Gastrocnemius medialis (tissue), 4 donors: ENCODE data around the gene PARN. TPM values are rescaled to one million over a fixed set of nuclear protein-coding genes. Genes with fewer than 3 reads are reported as not detected.
"Not testable (repeated sequence)": the region's sequence is repeated elsewhere in the genome, so short reads cannot be mapped to it uniquely, and the experiment has no call there.

Experiments
- ATAC-seq, 2 donors: fragments of 150-250 bp; one replicate each; pipeline ENCODE4 v1.9.1; 2016
- DNase-seq, 2 donors: peaks; one replicate each; pipeline ENCODE4 v3.0.0-alpha.2; 2019
- H3K27ac ChIP-seq, 4 donors: fragments of 200-600 bp; sonication (generic); 1 replicate in 1 of 4; 2 replicates in 3 of 4; pipeline ENCODE4 v1.5.1; 2016 to 2018; ENCODE audit warnings: mild to moderate bottlenecking in 2 of 4, moderate library complexity in 1 of 4
- H3K27me3 ChIP-seq, 3 donors: fragments of 200-600 bp; sonication (generic) in 2 of 3; 1 replicate in 1 of 3; 2 replicates in 2 of 3; pipeline versions ENCODE4 v1.5.1 to v1.6.0; 2016 to 2019; ENCODE audit warnings: mild to moderate bottlenecking in 1 of 3, moderate library complexity in 1 of 3
- H3K36me3 ChIP-seq, 2 donors: fragments of 200-600 bp; sonication (generic) in 1 of 2; one replicate each; pipeline ENCODE4 v1.5.1; 2017 to 2018
- H3K4me1 ChIP-seq, 2 donors: fragments of 200-600 bp; sonication (generic) in 1 of 2; one replicate each; pipeline ENCODE4 v1.5.1; 2016 to 2017; ENCODE audit warnings: mild to moderate bottlenecking in 2 of 2
- H3K4me3 ChIP-seq, 4 donors: fragments of 200-600 bp; sonication (generic) in 3 of 4; 1 replicate in 1 of 4; 2 replicates in 3 of 4; pipeline ENCODE4 v1.5.1; 2016 to 2019; ENCODE audit warnings: mild to moderate bottlenecking in 2 of 4
- H3K9me3 ChIP-seq, 3 donors: fragments of 200-600 bp; sonication (generic) in 2 of 3; 1 replicate in 1 of 3; 2 replicates in 2 of 3; pipeline ENCODE4 v1.5.1; 2016 to 2019
- POLR2A ChIP-seq, 2 donors: fragments of 450-650 bp; IDR thresholded peaks; one replicate each; pipeline ENCODE4 v1.6.1; 2017; ENCODE audit warnings: antibody characterized with exemption in 2 of 2, mild to moderate bottlenecking in 2 of 2, moderate library complexity in 2 of 2
- in situ Hi-C, 4 donors: fragments of 200-750 bp; cut with MboI; loops; one replicate each; pipeline versions ENCODE4 v1.15.0 to v1.8.0; 2017; ENCODE audit warnings: low sequenced_read_pairs in 4 of 4
- intact Hi-C: fragments of 100-400 bp; cut with DNase I; formaldehyde crosslinking; loops from one replicate; pipeline ENCODE4 v1.15.1; 2023; ENCODE audit warnings: low total_unique reads
- total RNA-seq, 4 donors: library from RNA; depleted of rRNA; stranded (reverse); fragments of >200 nt; gene quantifications; one replicate each; pipeline versions ENCODE4 v1.1.0 to v1.2.3, GENCODE V29; 2016
- TF ChIP-seq, protein P1 (sequence below), 5 experiments: fragments of 450-650 bp in 3 of 5; fragments of 200-600 bp in 2 of 5; sonication (generic) in 2 of 5; IDR thresholded peaks in 4 of 5; conservative IDR thresholded peaks in 1 of 5; 1 replicate in 4 of 5; 2 replicates in 1 of 5; pipeline ENCODE4 v1.5.1; 2016 to 2019; ENCODE audit warnings: antibody characterized with exemption in 5 of 5, mild to moderate bottlenecking in 3 of 5, moderate library complexity in 3 of 5

Gene PARN
- total RNA-seq, 4 donors from 2014 or later, result 18.8 to 44.9 (median 31.2) TPM

DNA sequence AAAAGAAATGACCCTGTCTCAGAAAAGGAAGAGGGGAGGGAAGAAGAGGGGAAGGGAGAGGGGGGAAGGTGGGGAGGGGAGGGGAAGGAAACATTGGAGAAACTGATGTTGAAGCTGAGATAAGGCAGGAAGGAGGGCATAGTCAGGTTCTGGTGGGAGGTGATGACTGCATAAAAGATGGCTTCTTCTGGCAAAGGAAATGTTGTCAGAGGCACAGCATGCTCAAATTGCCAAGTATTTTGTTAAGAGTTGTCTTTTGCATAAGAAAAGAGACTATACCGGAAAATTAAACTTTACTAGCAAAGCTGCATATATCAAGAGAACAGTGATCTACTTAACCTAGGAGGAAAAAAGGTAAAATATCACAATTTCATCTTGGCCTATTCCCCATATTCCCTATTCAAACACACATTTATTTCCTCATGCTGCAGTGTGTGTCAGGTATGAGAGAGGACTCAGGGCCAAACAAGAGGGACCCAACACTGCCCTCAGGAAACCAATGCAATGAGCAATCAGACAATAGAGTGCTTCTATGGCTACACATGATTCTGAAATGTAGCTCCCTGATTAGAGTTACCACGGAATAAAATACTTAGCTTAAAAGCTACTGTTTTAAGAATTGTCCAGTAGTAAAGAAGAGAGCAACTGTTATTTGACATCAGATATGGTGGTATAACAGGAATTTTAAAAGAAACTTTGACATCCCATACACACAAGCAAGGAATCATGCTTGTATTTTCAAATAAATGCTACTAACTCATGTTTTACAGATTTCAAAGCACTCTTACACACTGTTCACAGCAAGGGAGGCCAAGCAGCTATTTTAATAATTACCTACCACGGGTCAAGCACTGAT lies 80.9 kb downstream of the PARN start:
- DNase-seq, result no peak
- H3K4me1 ChIP-seq, result peaks cover 21 to 28% of the 10 kb centered on the region in 2 donors
- H3K4me3 ChIP-seq, result no peak overlapping the region
- peak overlapping the region; percentile 6 to 55 (median 41) for H3K27ac ChIP-seq
- in situ Hi-C loops, result loop anchor here in 3 of 4 donors (25.0 kb wide), 1 partner anchor 612 kb away; no protein-coding TSS in a partner anchor
- no peaks in the 10 kb centered on the region for H3K9me3 ChIP-seq
- intact Hi-C loops, result no loop called here
- ATAC-seq, result no peak
- H3K27me3 ChIP-seq, result no peaks in the 10 kb centered on the region
- H3K36me3 ChIP-seq, result peaks cover 0 to 25% of the 10 kb centered on the region in 2 donors
- TF ChIP-seq POLR2A (IDR thresholded peaks at IDR 0.05), result no peak
- TF ChIP-seq, protein P1, sequence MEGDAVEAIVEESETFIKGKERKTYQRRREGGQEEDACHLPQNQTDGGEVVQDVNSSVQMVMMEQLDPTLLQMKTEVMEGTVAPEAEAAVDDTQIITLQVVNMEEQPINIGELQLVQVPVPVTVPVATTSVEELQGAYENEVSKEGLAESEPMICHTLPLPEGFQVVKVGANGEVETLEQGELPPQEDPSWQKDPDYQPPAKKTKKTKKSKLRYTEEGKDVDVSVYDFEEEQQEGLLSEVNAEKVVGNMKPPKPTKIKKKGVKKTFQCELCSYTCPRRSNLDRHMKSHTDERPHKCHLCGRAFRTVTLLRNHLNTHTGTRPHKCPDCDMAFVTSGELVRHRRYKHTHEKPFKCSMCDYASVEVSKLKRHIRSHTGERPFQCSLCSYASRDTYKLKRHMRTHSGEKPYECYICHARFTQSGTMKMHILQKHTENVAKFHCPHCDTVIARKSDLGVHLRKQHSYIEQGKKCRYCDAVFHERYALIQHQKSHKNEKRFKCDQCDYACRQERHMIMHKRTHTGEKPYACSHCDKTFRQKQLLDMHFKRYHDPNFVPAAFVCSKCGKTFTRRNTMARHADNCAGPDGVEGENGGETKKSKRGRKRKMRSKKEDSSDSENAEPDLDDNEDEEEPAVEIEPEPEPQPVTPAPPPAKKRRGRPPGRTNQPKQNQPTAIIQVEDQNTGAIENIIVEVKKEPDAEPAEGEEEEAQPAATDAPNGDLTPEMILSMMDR (IDR thresholded peaks at IDR 0.05 in 4 of 5, conservative IDR thresholded peaks at IDR 0.05 in 1 of 5), result no peak

DNA sequence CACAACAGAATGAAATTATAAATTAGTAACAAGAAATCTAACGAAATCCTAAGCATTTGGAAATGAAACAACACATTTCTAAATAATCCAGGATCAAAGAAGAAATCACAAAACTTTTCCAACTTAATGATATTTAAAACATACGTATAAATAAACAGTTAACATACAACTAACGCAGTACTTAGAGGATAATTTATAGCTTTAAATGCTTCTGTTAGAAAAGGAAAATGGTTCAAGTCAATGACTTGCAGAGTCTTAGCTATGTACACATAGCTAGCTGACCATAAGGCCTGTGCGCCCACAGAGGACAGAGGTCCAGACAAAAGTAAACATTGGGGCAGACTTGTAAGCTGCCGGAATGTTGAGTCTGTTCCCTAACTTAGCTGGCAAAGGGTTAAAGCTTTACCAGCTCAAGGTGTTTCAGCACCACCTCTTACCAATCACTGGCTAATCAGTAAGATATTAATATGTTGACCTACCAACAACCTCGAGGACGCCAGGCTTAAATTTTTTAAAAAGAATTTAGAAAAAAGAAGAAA lies 84.6 kb downstream of the PARN start:
- in situ Hi-C loops, result loop anchor here in 3 of 4 donors (25.0 kb wide), 1 partner anchor 608 kb away; no protein-coding TSS in a partner anchor
- ATAC-seq (no peak), DNase-seq (no peak)
- H3K4me1 ChIP-seq, result peaks cover 13 to 15% of the 10 kb centered on the region in 2 donors
- no peak overlapping the region for H3K27ac ChIP-seq
- peaks cover 0 to 13% of the 10 kb centered on the region in 2 donors for H3K36me3 ChIP-seq
- intact Hi-C loops, result no loop called here
- no peak overlapping the region for H3K4me3 ChIP-seq
- H3K27me3 ChIP-seq, result no peaks in the 10 kb centered on the region
- H3K9me3 ChIP-seq, result no peaks in the 10 kb centered on the region
- no peak for TF ChIP-seq POLR2A (IDR thresholded peaks at IDR 0.05)
- TF ChIP-seq, protein P1 (IDR thresholded peaks at IDR 0.05 in 4 of 5, conservative IDR thresholded peaks at IDR 0.05 in 1 of 5), result no peak

DNA sequence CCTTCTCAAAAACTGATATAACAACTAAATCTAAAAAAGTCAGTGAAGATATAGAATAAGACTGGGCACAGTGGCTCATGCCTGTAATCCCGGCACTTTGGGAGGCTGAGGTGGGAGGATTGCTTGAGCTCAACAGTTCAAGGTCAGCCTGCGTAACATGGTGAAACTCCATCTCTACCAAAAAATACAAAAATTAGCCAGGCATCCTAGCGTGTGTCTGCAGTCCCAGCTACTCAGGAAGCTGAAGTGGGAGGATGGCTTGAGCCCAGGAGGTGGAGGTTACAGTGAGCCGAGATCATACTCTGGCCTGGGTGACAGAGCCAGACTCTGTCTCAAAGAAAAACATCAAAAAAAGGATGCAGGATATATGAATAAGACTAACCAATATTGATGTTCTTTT lies 85.2 kb downstream of the PARN start:
- in situ Hi-C loops, result loop anchor here in 3 of 4 donors (25.0 kb wide), 1 partner anchor 608 kb away; no protein-coding TSS in a partner anchor
- DNase-seq, intact Hi-C loops, ATAC-seq, H3K4me1 ChIP-seq, H3K27me3 ChIP-seq, H3K9me3 ChIP-seq, H3K4me3 ChIP-seq, H3K27ac ChIP-seq: not testable (repeated sequence)
- peaks cover 0 to 13% of the 10 kb centered on the region in 2 donors for H3K36me3 ChIP-seq

DNA sequence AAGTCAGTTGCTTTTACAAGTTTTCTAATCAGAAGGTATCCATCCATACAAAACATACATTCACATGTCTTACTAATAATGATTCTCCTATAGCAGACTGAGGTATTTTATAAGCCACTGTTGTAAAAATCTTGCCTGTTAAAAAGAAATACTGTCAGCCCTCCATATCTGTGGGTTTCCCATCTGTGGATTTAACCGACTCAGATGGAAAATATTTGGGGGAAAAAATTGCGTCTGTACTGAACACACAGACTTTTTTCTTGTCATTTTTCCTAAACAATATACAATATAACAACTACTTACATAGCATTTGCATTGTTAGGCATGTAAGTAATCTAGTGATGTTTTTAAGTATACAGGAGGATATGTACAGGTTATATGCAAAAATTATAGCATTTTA lies 90.4 kb downstream of the PARN start:
- in situ Hi-C loops, result loop anchor here (10.0 to 25.0 kb wide), 2 partner anchors 295 to 602 kb away; no protein-coding TSS in a partner anchor
- peaks cover 0 to 11% of the 10 kb centered on the region in 2 donors for H3K36me3 ChIP-seq
- intact Hi-C loops, result no loop called here

More for the DNA sequence above, 90.4 kb downstream of the PARN start:
- Histone ChIP-seq H3K9me3 (no peaks in the 10 kb centered on the region), H3K27me3 (no peaks in the 10 kb centered on the region), H3K4me1 (no peaks in the 10 kb centered on the region), H3K4me3 (no peak overlapping the region), H3K27ac (no peak overlapping the region)
- TF ChIP-seq POLR2A (IDR thresholded peaks at IDR 0.05), result no peak
- TF ChIP-seq, protein P1 (IDR thresholded peaks at IDR 0.05 in 4 of 5, conservative IDR thresholded peaks at IDR 0.05 in 1 of 5), result no peak
- ATAC-seq (no peak), DNase-seq (no peak)
